Measurements from ENCODE around the gene DNM3.
"Not testable (repeated sequence)": the region's sequence is repeated elsewhere in the genome, so short reads cannot be mapped to it uniquely, and the experiment has no call there.

Gene DNM3

GRCh38 chr1:172352435-172352834 lies 511.1 kb downstream of the DNM3 start:
- peak; percentile 36 for DNase-seq (ENCODE audit: low read depth)
- no peaks in the 10 kb centered on the region for H3K36me3 ChIP-seq (ENCODE audit: control insufficient read depth, insufficient read depth, low read length, severe bottlenecking)
- H3K4me1 ChIP-seq (ENCODE audit: control insufficient read depth, insufficient read depth, low read length): peaks cover 48% of the 10 kb centered on the region
- peaks cover 3% of the 10 kb centered on the region for H3K9me3 ChIP-seq (ENCODE audit: control insufficient read depth, low read length)
- no peak overlapping the region for H3K9ac ChIP-seq (ENCODE audit: low read length)
- H3K27me3 ChIP-seq (replicated peaks; ENCODE audit: control insufficient read depth, insufficient read depth, low read length): no peaks in the 10 kb centered on the region
- peak overlapping the region; percentile 27 for H3K4me3 ChIP-seq (ENCODE audit: low read length)

- peaks cover 68% of the 10 kb centered on the region for H3K4me1 ChIP-seq (ENCODE audit: control insufficient read depth, insufficient read depth, low read length)
- H3K9me3 ChIP-seq (ENCODE audit: control insufficient read depth, low read length): no peaks in the 10 kb centered on the region
- no peaks in the 10 kb centered on the region for H3K27me3 ChIP-seq (replicated peaks; ENCODE audit: control insufficient read depth, insufficient read depth, low read length)
- H3K4me3 ChIP-seq (ENCODE audit: low read length): no peak overlapping the region
- no peak overlapping the region for H3K9ac ChIP-seq (ENCODE audit: low read length)
- no peaks in the 10 kb centered on the region for H3K36me3 ChIP-seq (ENCODE audit: control insufficient read depth, insufficient read depth, low read length, severe bottlenecking)
- DNase-seq (ENCODE audit: low read depth): no peak
Measured at GRCh38 chr1:172354291-172355274, 513.3 kb downstream of the DNM3 start.

- H3K4me1 ChIP-seq (ENCODE audit: control insufficient read depth, insufficient read depth, low read length): peaks cover 62% of the 10 kb centered on the region
- H3K9ac ChIP-seq (ENCODE audit: low read length): no peak overlapping the region
- no peaks in the 10 kb centered on the region for H3K27me3 ChIP-seq (replicated peaks; ENCODE audit: control insufficient read depth, insufficient read depth, low read length)
- DNase-seq (ENCODE audit: low read depth): peak; percentile 51
- H3K36me3 ChIP-seq (ENCODE audit: control insufficient read depth, insufficient read depth, low read length, severe bottlenecking): no peaks in the 10 kb centered on the region
- no peaks in the 10 kb centered on the region for H3K9me3 ChIP-seq (ENCODE audit: control insufficient read depth, low read length)
- H3K4me3 ChIP-seq (ENCODE audit: low read length): no peak overlapping the region
Measured at GRCh38 chr1:172356620-172357019, 515.3 kb downstream of the DNM3 start.

GRCh38 chr1:172357753-172358385 lies 516.6 kb downstream of the DNM3 start:
- Histone ChIP-seq H3K9ac (ENCODE audit: low read length) (peak overlapping the region; percentile 79), H3K27me3 (replicated peaks; ENCODE audit: control insufficient read depth, insufficient read depth, low read length) (no peaks in the 10 kb centered on the region), H3K9me3 (ENCODE audit: control insufficient read depth, low read length) (no peaks in the 10 kb centered on the region), H3K4me3 (ENCODE audit: low read length) (peak overlapping the region; percentile 77), H3K4me1 (ENCODE audit: control insufficient read depth, insufficient read depth, low read length) (peaks cover 51% of the 10 kb centered on the region), H3K36me3 (ENCODE audit: control insufficient read depth, insufficient read depth, low read length, severe bottlenecking) (no peaks in the 10 kb centered on the region)
- DNase-seq (ENCODE audit: low read depth): peak; percentile 12

- peak overlapping the region; percentile 77 for H3K4me3 ChIP-seq (ENCODE audit: low read length)
- no peaks in the 10 kb centered on the region for H3K27me3 ChIP-seq (replicated peaks; ENCODE audit: control insufficient read depth, insufficient read depth, low read length)
- peak overlapping the region; percentile 79 for H3K9ac ChIP-seq (ENCODE audit: low read length)
- DNase-seq (ENCODE audit: low read depth): peak; percentile 53
- peaks cover 46% of the 10 kb centered on the region for H3K4me1 ChIP-seq (ENCODE audit: control insufficient read depth, insufficient read depth, low read length)
- no peaks in the 10 kb centered on the region for H3K36me3 ChIP-seq (ENCODE audit: control insufficient read depth, insufficient read depth, low read length, severe bottlenecking)
- H3K9me3 ChIP-seq (ENCODE audit: control insufficient read depth, low read length): no peaks in the 10 kb centered on the region
Measured at GRCh38 chr1:172359491-172359999, 518.2 kb downstream of the DNM3 start.

GRCh38 chr1:172360511-172360910 lies 519.2 kb downstream of the DNM3 start:
- H3K27me3 ChIP-seq (replicated peaks; ENCODE audit: control insufficient read depth, insufficient read depth, low read length): no peaks in the 10 kb centered on the region
- peaks cover 45% of the 10 kb centered on the region for H3K4me1 ChIP-seq (ENCODE audit: control insufficient read depth, insufficient read depth, low read length)
- H3K9ac ChIP-seq (ENCODE audit: low read length): no peak overlapping the region
- no peaks in the 10 kb centered on the region for H3K36me3 ChIP-seq (ENCODE audit: control insufficient read depth, insufficient read depth, low read length, severe bottlenecking)
- H3K4me3 ChIP-seq (ENCODE audit: low read length): no peak overlapping the region
- no peaks in the 10 kb centered on the region for H3K9me3 ChIP-seq (ENCODE audit: control insufficient read depth, low read length)
- no peak for DNase-seq (ENCODE audit: low read depth)

- Histone ChIP-seq H3K27me3 (replicated peaks; ENCODE audit: control insufficient read depth, insufficient read depth, low read length) (no peaks in the 10 kb centered on the region), H3K36me3 (ENCODE audit: control insufficient read depth, insufficient read depth, low read length, severe bottlenecking) (no peaks in the 10 kb centered on the region), H3K9me3 (ENCODE audit: control insufficient read depth, low read length) (no peaks in the 10 kb centered on the region), H3K4me3 (ENCODE audit: low read length) (no peak overlapping the region), H3K9ac (ENCODE audit: low read length) (no peak overlapping the region), H3K4me1 (ENCODE audit: control insufficient read depth, insufficient read depth, low read length) (peaks cover 40% of the 10 kb centered on the region)
- DNase-seq (ENCODE audit: low read depth): no peak
Measured at GRCh38 chr1:172360985-172361384, 519.7 kb downstream of the DNM3 start.

GRCh38 chr1:172363852-172364251 lies 522.6 kb downstream of the DNM3 start:
- Histone ChIP-seq H3K4me3 (ENCODE audit: low read length) (no peak overlapping the region), H3K36me3 (ENCODE audit: control insufficient read depth, insufficient read depth, low read length, severe bottlenecking) (no peaks in the 10 kb centered on the region), H3K27me3 (replicated peaks; ENCODE audit: control insufficient read depth, insufficient read depth, low read length) (no peaks in the 10 kb centered on the region), H3K9ac (ENCODE audit: low read length) (no peak overlapping the region), H3K4me1 (ENCODE audit: control insufficient read depth, insufficient read depth, low read length) (peaks cover 12% of the 10 kb centered on the region), H3K9me3 (ENCODE audit: control insufficient read depth, low read length) (peaks cover 15% of the 10 kb centered on the region)
- DNase-seq (ENCODE audit: low read depth): no peak

- H3K36me3 ChIP-seq (ENCODE audit: control insufficient read depth, insufficient read depth, low read length, severe bottlenecking); H3K9ac ChIP-seq (ENCODE audit: low read length); H3K27me3 ChIP-seq (replicated peaks; ENCODE audit: control insufficient read depth, insufficient read depth, low read length); DNase-seq (ENCODE audit: low read depth); H3K4me3 ChIP-seq (ENCODE audit: low read length): not testable (repeated sequence)
- Histone ChIP-seq H3K4me1 (ENCODE audit: control insufficient read depth, insufficient read depth, low read length) (peaks cover 12% of the 10 kb centered on the region), H3K9me3 (ENCODE audit: control insufficient read depth, low read length) (peaks cover 14% of the 10 kb centered on the region)
Measured at GRCh38 chr1:172371646-172372045, 530.3 kb downstream of the DNM3 start.

GRCh38 chr1:172373864-172374263 lies 532.6 kb downstream of the DNM3 start:
- Histone ChIP-seq H3K9ac (ENCODE audit: low read length) (no peak overlapping the region), H3K4me1 (ENCODE audit: control insufficient read depth, insufficient read depth, low read length) (peaks cover 12% of the 10 kb centered on the region), H3K9me3 (ENCODE audit: control insufficient read depth, low read length) (no peaks in the 10 kb centered on the region), H3K36me3 (ENCODE audit: control insufficient read depth, insufficient read depth, low read length, severe bottlenecking) (no peaks in the 10 kb centered on the region), H3K27me3 (replicated peaks; ENCODE audit: control insufficient read depth, insufficient read depth, low read length) (no peaks in the 10 kb centered on the region), H3K4me3 (ENCODE audit: low read length) (no peak overlapping the region)
- no peak for DNase-seq (ENCODE audit: low read depth)

GRCh38 chr1:172375211-172375631 lies 533.9 kb downstream of the DNM3 start:
- Histone ChIP-seq H3K4me3 (ENCODE audit: low read length) (no peak overlapping the region), H3K36me3 (ENCODE audit: control insufficient read depth, insufficient read depth, low read length, severe bottlenecking) (no peaks in the 10 kb centered on the region), H3K4me1 (ENCODE audit: control insufficient read depth, insufficient read depth, low read length) (peaks cover 12% of the 10 kb centered on the region)

More at GRCh38 chr1:172375211-172375631, 533.9 kb downstream of the DNM3 start:
- no peak overlapping the region for H3K9ac ChIP-seq (ENCODE audit: low read length)
- H3K9me3 ChIP-seq (ENCODE audit: control insufficient read depth, low read length): no peaks in the 10 kb centered on the region
- DNase-seq (ENCODE audit: low read depth): no peak
- no peaks in the 10 kb centered on the region for H3K27me3 ChIP-seq (replicated peaks; ENCODE audit: control insufficient read depth, insufficient read depth, low read length)

Data from adipocyte (in vitro differentiated cells).